Left cardiac atrium (tissue), 2 donors: ENCODE measurements around the gene LIPI. TPM values are rescaled to one million over a fixed set of nuclear protein-coding genes. Genes with fewer than 3 reads are reported as not detected.

Experiments
- total RNA-seq, 2 donors: library from RNA; stranded (reverse); fragmentation: NEBNext Ultra II Directional; extraction: Animal tissue kit (Norgen Biotek cat#: 25700); gene quantifications; one replicate each; pipeline ENCODE4 v1.2.1, GENCODE V29; 2021
- donor health status: DM: no; HTN: yes; CAD: no; lungs with severe emphysema.
- donor health status: DM: yes; HTN: yes; CAD: no.

The LIPI gene
- total RNA-seq, 2 donors from 2014 or later, result not detected

Other genes starting within 250 kb of the LIPI start
- 1 to 10 TPM in 1 of 2 donors, under 1 TPM in 1; 0.41 to 1.2 TPM for gene RBM11, start 5.2 kb upstream of the LIPI start, total RNA-seq
- gene HSPA13, start 172.2 kb upstream of the LIPI start, total RNA-seq, result 10 to 100 TPM; 17.6 to 27.4 TPM